ENCODE measurements around the gene DNAH2.

The DNAH2 gene

GRCh38 chr17:7825206-7825990 is 107.9 kb downstream of the DNAH2 start:
- DNase-seq: no peak

- DNase-seq: no peak
Measured at GRCh38 chr17:7830616-7831015, 113.1 kb downstream of the DNAH2 start.

GRCh38 chr17:7831233-7831632 is 113.7 kb downstream of the DNAH2 start:
- no peak for DNase-seq

- no peak for DNase-seq
Measured at GRCh38 chr17:7832431-7832830, 114.9 kb downstream of the DNAH2 start.

- no peak for DNase-seq
Measured at GRCh38 chr17:7833011-7833794, 115.7 kb downstream of the DNAH2 start.

GRCh38 chr17:7833795-7834541 is 116.4 kb downstream of the DNAH2 start, which contains the start of gene KDM6B:
Gene KDM6B, plus strand, starts transcription at chr17:7834217. Its CDS starts 11,338 bp downstream, at chr17:7845555.
- DNase-seq: peak; percentile 69

GRCh38 chr17:7834542-7834956 is 117.0 kb downstream of the DNAH2 start:
- no peak for DNase-seq

- DNase-seq: peak; percentile 89
Measured at GRCh38 chr17:7834957-7835813, 117.6 kb downstream of the DNAH2 start.

- DNase-seq: peak; percentile 28
Measured at GRCh38 chr17:7835814-7836595, 118.5 kb downstream of the DNAH2 start.

GRCh38 chr17:7836596-7837407 is 119.3 kb downstream of the DNAH2 start:
- peak; percentile 78 for DNase-seq

- no peak for DNase-seq
Measured at GRCh38 chr17:7837408-7838088, 120.0 kb downstream of the DNAH2 start.

GRCh38 chr17:7838090-7839075 is 120.8 kb downstream of the DNAH2 start:
- DNase-seq: no peak

- no peak for DNase-seq
Measured at GRCh38 chr17:7839190-7839875, 121.8 kb downstream of the DNAH2 start.

- DNase-seq: no peak
Measured at GRCh38 chr17:7839876-7840261, 122.3 kb downstream of the DNAH2 start.

GRCh38 chr17:7840441-7840840 is 122.9 kb downstream of the DNAH2 start:
- DNase-seq: no peak

- DNase-seq: no peak
Measured at GRCh38 chr17:7840875-7841274, 123.3 kb downstream of the DNAH2 start.

- DNase-seq: peak; percentile 27
Measured at GRCh38 chr17:7841396-7841914, 123.9 kb downstream of the DNAH2 start.

GRCh38 chr17:7841915-7842379 is 124.4 kb downstream of the DNAH2 start:
- peak; percentile 56 for DNase-seq
